ENCODE measurements around the gene MRPL51.
"Not testable (repeated sequence)": the region's sequence is repeated elsewhere in the genome, so short reads cannot be mapped to it uniquely, and the experiment has no call there.

MRPL51 gene

DNA sequence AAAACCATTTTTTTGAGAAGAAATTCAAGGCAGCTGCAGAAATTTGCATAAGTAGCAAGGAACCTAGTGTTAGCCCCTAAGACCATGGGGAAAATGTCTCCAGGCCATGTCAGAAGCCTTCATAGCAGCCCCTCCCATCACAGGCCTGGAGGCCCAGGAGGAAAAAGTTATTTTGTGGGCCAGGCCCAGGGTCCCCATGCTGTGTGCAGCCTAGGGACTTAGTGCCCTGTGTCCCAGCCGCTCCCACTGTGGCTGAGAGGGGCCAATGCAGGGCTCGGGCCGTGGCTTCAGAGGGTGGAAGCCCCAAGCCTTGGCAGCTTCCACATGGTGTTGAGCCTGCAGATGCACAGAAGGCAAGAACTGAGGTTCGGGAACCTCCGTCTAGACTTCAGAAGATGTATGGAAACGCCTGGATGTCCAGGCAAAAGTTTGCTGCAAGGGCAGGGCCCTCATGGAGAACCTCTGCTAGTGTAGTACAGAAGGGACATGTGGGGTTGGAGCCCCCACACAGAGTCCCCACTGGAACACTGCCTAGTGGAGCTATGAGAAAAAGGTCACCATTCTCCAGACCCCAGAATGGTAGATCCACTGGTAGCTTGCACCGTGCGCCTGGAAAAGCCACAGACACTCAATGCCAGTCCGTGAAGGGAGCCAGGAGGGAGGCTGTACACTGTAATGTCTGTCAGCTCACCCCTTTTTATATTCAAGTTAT lies 25.3 kb downstream of the MRPL51 start:
- no CpG with 5 or more reads among the region's 9 CpGs for WGBS (ENCODE audit: insufficient coverage, insufficient read length)
- H3K27me3 ChIP-seq (ENCODE audit: control insufficient read depth, insufficient read depth, low read length); H3K9me3 ChIP-seq (ENCODE audit: control insufficient read depth, insufficient read depth, low read length); H3K4me1 ChIP-seq (ENCODE audit: control insufficient read depth, insufficient read depth, low read length); H3K4me3 ChIP-seq (ENCODE audit: low read length); H3K36me3 ChIP-seq (ENCODE audit: control insufficient read depth, insufficient read depth, low read length); H3K27ac ChIP-seq (ENCODE audit: low read length); DNase-seq (ENCODE audit: low read depth, low spot score): not testable (repeated sequence)

DNA sequence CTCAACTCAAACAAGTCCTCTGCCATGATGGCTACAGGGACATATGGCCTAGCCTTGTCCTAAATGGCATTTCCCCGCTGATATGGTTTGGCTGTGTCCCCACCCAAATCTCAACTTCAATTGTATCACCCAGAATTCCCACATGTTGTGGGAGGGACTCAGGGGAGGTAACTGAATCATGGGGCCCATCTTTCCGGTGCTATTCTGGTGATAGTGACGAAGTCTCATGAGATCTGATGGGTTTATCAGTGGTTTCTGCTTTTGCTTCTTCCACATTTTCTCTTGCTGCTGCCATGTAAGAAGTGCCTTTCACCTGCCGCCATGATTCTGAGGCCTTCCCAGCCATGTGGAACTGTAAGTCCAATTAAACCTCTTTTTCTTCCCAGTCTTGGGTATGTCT lies 26.3 kb downstream of the MRPL51 start:
- no CpG with 5 or more reads among the region's 4 CpGs for WGBS (ENCODE audit: insufficient coverage, insufficient read length)
- H3K27ac ChIP-seq (ENCODE audit: low read length); H3K4me3 ChIP-seq (ENCODE audit: low read length); DNase-seq (ENCODE audit: low read depth, low spot score); H3K9me3 ChIP-seq (ENCODE audit: control insufficient read depth, insufficient read depth, low read length); H3K27me3 ChIP-seq (ENCODE audit: control insufficient read depth, insufficient read depth, low read length); H3K4me1 ChIP-seq (ENCODE audit: control insufficient read depth, insufficient read depth, low read length): not testable (repeated sequence)
- peaks cover 16% of the 10 kb centered on the region for H3K36me3 ChIP-seq (ENCODE audit: control insufficient read depth, insufficient read depth, low read length)

DNA sequence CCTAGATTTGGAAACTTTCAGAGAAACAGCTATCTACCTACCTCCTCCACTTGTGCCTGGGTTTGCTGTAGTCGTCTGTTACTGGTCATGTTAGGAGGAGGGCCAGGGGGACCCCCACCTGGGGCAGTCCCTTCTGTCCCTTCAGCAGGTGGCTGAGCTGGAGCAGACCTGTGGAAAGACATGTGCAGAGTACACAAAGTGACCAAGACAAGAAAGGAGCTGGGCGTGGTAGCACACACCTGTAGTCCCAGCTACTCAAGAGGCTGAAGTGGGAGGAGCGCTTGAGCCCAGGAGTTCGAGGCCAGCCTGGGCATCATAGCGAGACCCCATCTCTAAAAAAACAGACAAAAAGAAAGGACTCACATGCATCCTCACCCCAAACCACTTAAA lies 26.9 kb downstream of the MRPL51 start:
- no peaks in the 10 kb centered on the region for H3K9me3 ChIP-seq (ENCODE audit: control insufficient read depth, insufficient read depth, low read length)
- no CpG with 5 or more reads among the region's 5 CpGs for WGBS (ENCODE audit: insufficient coverage, insufficient read length)
- DNase-seq (ENCODE audit: low read depth, low spot score): no peak
- H3K4me1 ChIP-seq (ENCODE audit: control insufficient read depth, insufficient read depth, low read length): no peaks in the 10 kb centered on the region
- no peak overlapping the region for H3K27ac ChIP-seq (ENCODE audit: low read length)
- no peak overlapping the region for H3K4me3 ChIP-seq (ENCODE audit: low read length)
- peaks cover 18% of the 10 kb centered on the region for H3K36me3 ChIP-seq (ENCODE audit: control insufficient read depth, insufficient read depth, low read length)
- no peaks in the 10 kb centered on the region for H3K27me3 ChIP-seq (ENCODE audit: control insufficient read depth, insufficient read depth, low read length)

DNA sequence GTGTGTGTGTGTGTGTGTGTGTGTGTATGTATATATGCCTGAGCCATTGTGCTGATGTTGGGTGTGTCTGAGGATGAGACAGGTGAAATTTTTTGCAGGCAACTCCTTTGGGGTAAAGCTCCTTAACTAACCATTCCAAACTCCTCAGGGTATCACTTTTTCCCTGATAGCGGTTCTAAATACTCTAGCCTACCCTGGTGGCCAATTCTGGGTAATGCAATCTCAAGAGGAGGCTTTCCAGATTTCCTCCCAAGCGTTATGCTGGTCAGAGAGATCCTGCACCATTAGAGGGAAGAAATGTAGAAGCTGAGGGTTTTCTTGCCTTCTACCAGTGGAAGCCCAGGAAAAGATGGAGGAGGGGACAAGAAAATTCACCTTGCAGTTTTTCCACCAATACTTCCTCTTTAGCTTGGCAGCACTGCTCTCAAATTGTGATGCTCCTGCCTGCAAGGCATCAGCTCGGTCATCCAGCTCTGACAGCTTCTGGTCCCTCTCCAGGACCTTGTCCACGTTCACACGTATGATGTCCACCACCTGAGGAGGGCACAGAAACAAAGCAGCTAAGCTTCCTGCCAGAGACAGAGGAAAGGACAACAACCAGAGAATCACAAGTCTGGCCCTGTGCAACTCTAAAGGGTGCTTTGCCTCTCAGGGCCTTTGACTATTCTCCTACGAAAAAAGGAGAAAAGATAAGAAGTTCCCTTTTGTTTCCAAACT lies 27.4 kb downstream of the MRPL51 start:
- no peak for DNase-seq (ENCODE audit: low read depth, low spot score)
- peaks cover 20% of the 10 kb centered on the region for H3K36me3 ChIP-seq (ENCODE audit: control insufficient read depth, insufficient read depth, low read length)
- no peak overlapping the region for H3K27ac ChIP-seq (ENCODE audit: low read length)
- H3K27me3 ChIP-seq (ENCODE audit: control insufficient read depth, insufficient read depth, low read length): no peaks in the 10 kb centered on the region
- no peaks in the 10 kb centered on the region for H3K9me3 ChIP-seq (ENCODE audit: control insufficient read depth, insufficient read depth, low read length)
- no peaks in the 10 kb centered on the region for H3K4me1 ChIP-seq (ENCODE audit: control insufficient read depth, insufficient read depth, low read length)
- H3K4me3 ChIP-seq (ENCODE audit: low read length): no peak overlapping the region
- WGBS (ENCODE audit: insufficient coverage, insufficient read length): no CpG with 5 or more reads among the region's 6 CpGs

DNA sequence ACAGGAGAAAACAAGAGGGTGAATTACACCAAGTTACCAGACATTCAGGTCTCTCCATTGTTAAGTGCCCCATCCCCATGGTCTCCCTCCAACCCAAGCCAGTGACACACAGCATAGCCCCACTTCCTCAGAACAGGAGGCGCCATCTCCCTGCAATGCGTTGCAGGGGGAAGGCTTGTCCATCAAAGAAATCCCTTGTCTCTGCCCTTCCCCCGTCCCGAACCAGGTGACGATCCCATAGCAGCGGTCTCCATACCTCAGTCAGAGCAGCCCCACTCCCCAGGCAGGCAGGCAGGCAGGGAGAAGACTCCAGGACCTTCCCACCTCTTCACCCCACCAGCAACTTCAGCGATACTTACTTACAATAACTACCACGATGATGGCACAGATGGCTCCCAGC lies 28.5 kb downstream of the MRPL51 start:
- Histone ChIP-seq H3K4me3 (ENCODE audit: low read length) (no peak overlapping the region), H3K27ac (ENCODE audit: low read length) (no peak overlapping the region), H3K9me3 (ENCODE audit: control insufficient read depth, insufficient read depth, low read length) (no peaks in the 10 kb centered on the region), H3K27me3 (ENCODE audit: control insufficient read depth, insufficient read depth, low read length) (no peaks in the 10 kb centered on the region), H3K36me3 (ENCODE audit: control insufficient read depth, insufficient read depth, low read length) (peaks cover 21% of the 10 kb centered on the region), H3K4me1 (ENCODE audit: control insufficient read depth, insufficient read depth, low read length) (no peaks in the 10 kb centered on the region)
- DNase-seq (ENCODE audit: low read depth, low spot score): no peak
- no CpG with 5 or more reads among the region's 8 CpGs for WGBS (ENCODE audit: insufficient coverage, insufficient read length)

DNA sequence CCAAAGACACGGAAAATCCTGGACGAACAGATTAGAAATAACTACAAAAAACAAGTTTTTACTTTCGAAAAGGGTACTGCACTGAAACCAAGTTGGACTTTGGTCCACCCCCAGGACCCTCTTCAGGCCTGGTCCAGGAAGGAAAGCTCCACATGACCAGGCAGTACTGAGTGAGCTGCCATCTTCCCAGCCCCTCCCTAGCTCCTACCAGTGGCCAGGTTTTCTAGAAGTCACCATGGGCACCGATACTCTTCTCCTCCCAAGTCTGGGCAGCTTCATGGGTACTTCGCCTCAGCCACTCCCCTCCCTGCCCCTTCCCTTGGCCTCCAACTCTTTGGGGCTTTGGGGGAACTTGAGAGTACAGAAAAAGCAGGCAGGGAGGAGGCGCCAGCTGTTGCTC lies 29.2 kb downstream of the MRPL51 start:
- WGBS (ENCODE audit: insufficient coverage, insufficient read length): no CpG with 5 or more reads among the region's 6 CpGs
- Histone ChIP-seq H3K4me1 (ENCODE audit: control insufficient read depth, insufficient read depth, low read length) (no peaks in the 10 kb centered on the region), H3K27ac (ENCODE audit: low read length) (no peak overlapping the region), H3K9me3 (ENCODE audit: control insufficient read depth, insufficient read depth, low read length) (no peaks in the 10 kb centered on the region), H3K4me3 (ENCODE audit: low read length) (no peak overlapping the region), H3K36me3 (ENCODE audit: control insufficient read depth, insufficient read depth, low read length) (peaks cover 21% of the 10 kb centered on the region), H3K27me3 (ENCODE audit: control insufficient read depth, insufficient read depth, low read length) (no peaks in the 10 kb centered on the region)
- no peak for DNase-seq (ENCODE audit: low read depth, low spot score)

DNA sequence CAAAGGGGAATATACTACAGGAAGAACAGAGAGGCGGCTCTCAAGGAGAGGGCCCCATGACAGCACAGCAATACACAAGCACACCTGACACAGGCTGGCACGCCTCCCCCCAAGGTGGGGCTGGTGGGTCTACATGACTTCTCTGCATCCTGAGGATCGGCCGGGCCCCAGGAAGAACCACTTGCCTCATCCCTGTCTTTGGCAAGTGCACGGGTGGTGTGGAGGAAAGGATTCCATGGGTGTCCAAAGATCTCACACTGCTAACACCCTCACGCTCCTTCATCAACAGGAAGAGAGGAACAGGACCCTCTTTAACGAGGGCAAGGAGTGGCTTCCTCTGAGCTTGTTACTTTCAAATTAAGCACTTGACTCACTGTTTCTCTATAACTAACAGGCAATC lies 29.8 kb downstream of the MRPL51 start:
- DNase-seq (ENCODE audit: low read depth, low spot score): no peak
- Histone ChIP-seq H3K27ac (ENCODE audit: low read length) (no peak overlapping the region), H3K4me1 (ENCODE audit: control insufficient read depth, insufficient read depth, low read length) (no peaks in the 10 kb centered on the region), H3K4me3 (ENCODE audit: low read length) (no peak overlapping the region), H3K9me3 (ENCODE audit: control insufficient read depth, insufficient read depth, low read length) (no peaks in the 10 kb centered on the region), H3K36me3 (ENCODE audit: control insufficient read depth, insufficient read depth, low read length) (peaks cover 21% of the 10 kb centered on the region), H3K27me3 (ENCODE audit: control insufficient read depth, insufficient read depth, low read length) (no peaks in the 10 kb centered on the region)
- WGBS (ENCODE audit: insufficient coverage, insufficient read length): no CpG with 5 or more reads among the region's 7 CpGs

DNA sequence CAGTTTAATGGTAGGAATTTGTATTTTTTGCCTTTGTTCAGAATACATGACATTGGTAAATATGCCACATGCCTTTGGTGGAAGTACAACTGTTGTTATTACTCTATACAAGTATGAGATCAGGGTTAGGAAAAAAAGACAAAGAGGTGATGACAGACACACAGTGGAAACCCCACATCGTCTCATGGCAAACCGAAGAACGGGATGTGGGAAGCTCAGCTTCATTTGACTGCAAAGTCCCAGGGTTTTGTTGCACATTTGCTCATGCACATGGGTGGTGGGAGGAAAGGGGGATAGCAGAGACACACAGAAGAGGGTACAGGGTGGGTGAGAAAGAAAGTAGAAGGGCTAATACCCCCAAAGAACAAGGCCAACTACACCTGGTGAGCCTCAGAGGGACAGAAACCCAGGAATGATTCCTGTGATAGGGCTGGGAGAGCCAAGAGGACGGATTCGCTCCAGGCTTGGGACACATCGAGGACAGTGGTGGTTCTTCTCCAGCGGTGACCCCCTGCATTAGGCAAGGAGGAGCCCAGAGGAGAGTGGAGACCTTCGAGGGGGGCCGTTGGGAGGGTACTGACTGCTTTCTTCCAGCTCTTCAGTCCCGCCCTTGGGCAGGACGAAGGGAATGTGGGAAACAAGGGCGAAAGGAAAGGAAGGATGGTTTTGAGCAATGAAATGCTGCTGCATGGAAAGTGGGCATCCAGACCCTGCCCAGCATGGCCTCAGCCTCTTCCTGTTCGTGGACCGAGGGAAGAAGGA lies 30.6 kb downstream of the MRPL51 start:
- no peaks in the 10 kb centered on the region for H3K4me1 ChIP-seq (ENCODE audit: control insufficient read depth, insufficient read depth, low read length)
- DNase-seq (ENCODE audit: low read depth, low spot score): no peak
- no CpG with 5 or more reads among the region's 14 CpGs for WGBS (ENCODE audit: insufficient coverage, insufficient read length)
- H3K27ac ChIP-seq (ENCODE audit: low read length): no peak overlapping the region
- H3K9me3 ChIP-seq (ENCODE audit: control insufficient read depth, insufficient read depth, low read length): no peaks in the 10 kb centered on the region
- no peak overlapping the region for H3K4me3 ChIP-seq (ENCODE audit: low read length)
- peaks cover 21% of the 10 kb centered on the region for H3K36me3 ChIP-seq (ENCODE audit: control insufficient read depth, insufficient read depth, low read length)
- no peaks in the 10 kb centered on the region for H3K27me3 ChIP-seq (ENCODE audit: control insufficient read depth, insufficient read depth, low read length)

DNA sequence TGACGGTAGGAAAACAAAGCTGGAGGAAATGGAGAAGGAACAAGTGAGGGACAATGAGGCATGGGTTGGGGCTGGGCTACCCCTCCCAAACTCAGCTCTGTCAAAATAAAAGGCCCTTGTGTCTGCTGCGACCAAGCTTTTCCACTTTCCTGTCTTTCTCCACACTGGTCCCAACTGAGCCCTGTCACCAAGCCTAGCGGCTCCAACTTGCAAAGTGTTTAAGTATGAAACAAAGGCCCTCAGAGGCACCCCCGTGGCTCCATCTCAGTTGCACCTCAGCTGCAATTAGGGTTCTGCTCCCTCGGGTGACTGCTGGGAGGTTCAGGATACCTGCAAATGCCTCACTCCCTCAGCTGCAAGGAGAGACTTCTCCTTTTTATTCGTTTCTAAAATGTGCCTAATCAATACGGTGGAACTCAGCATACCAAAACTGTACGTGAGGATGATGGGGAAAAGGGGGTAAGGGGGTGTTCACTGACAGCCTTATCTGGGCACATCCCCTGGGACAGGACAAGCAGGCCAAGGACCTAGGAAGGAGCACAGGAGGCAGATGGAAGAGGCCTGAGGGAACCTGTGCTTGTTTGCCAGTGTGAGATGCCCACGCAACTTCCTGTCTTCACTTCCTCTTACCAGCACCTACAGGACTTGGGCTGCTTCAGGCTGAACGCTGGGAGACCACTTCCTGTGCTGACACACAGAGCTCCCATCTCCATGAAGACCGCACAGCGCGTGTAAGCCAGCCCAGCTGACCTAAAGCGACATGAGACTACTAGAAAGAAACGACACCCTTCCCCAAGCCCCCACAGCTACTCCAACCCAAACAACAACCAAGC lies 31.4 kb downstream of the MRPL51 start:
- Histone ChIP-seq H3K27ac (ENCODE audit: low read length) (no peak overlapping the region), H3K9me3 (ENCODE audit: control insufficient read depth, insufficient read depth, low read length) (no peaks in the 10 kb centered on the region), H3K27me3 (ENCODE audit: control insufficient read depth, insufficient read depth, low read length) (no peaks in the 10 kb centered on the region), H3K36me3 (ENCODE audit: control insufficient read depth, insufficient read depth, low read length) (peaks cover 21% of the 10 kb centered on the region), H3K4me3 (ENCODE audit: low read length) (no peak overlapping the region), H3K4me1 (ENCODE audit: control insufficient read depth, insufficient read depth, low read length) (no peaks in the 10 kb centered on the region)
- no CpG with 5 or more reads among the region's 15 CpGs for WGBS (ENCODE audit: insufficient coverage, insufficient read length)
- no peak for DNase-seq (ENCODE audit: low read depth, low spot score)

DNA sequence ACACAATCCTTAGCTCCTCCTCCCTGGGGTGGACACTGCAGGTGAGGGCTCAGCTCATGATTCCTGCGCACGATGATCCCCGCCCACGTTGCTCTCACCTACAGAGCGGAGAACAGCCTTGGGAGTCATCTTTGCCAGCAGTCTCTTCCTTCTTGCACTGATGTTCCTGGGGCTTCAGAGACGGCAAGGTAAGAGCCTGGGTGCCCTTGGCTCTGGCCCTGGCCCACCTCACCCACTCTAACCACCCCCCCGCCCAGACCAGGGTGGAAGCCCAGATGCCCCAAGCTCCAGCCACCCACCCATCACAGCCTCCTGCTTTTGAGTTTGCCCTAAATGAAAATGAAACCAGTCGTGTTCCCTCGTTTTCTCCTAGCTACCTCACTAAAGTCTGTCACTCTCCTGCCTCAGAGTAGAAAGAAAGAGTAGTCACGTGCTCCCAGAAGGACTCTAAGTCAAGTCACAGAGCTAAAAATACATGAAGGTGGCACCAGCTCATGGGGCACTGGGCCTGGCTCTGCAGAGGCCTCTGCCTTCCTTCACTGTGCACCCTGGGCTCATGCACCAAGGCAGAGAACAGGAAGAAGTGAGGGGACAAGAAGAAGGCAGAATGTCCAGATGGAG lies 32.2 kb downstream of the MRPL51 start:
- DNase-seq (ENCODE audit: low read depth, low spot score): no peak
- Histone ChIP-seq H3K4me1 (ENCODE audit: control insufficient read depth, insufficient read depth, low read length) (no peaks in the 10 kb centered on the region), H3K27ac (ENCODE audit: low read length) (no peak overlapping the region), H3K9me3 (ENCODE audit: control insufficient read depth, insufficient read depth, low read length) (no peaks in the 10 kb centered on the region), H3K36me3 (ENCODE audit: control insufficient read depth, insufficient read depth, low read length) (peaks cover 21% of the 10 kb centered on the region), H3K27me3 (ENCODE audit: control insufficient read depth, insufficient read depth, low read length) (no peaks in the 10 kb centered on the region), H3K4me3 (ENCODE audit: low read length) (no peak overlapping the region)
- no CpG with 5 or more reads among the region's 10 CpGs for WGBS (ENCODE audit: insufficient coverage, insufficient read length)

All from iPS DF 6.9 (cell line).